ENCODE data around the gene USP54. TPM values are rescaled to one million over a fixed set of nuclear protein-coding genes. Genes with fewer than 3 reads are reported as not detected.

Gene USP54
- total RNA-seq, 2 donors from 2014 or later = 30.5 to 47.8 TPM

GRCh38 chr10:73551515-73551914 is 39.6 kb downstream of the USP54 start:
- intact Hi-C loops (cut with DNase I) = no loop called here
- DNase-seq = no peak

GRCh38 chr10:73545357-73545756 is 45.8 kb downstream of the USP54 start:
- intact Hi-C loops (cut with DNase I) = no loop called here
- DNase-seq = no peak
- ATAC-seq = no peak

More at GRCh38 chr10:73551515-73551914, 39.6 kb downstream of the USP54 start:
- ATAC-seq = no peak

- intact Hi-C loops (cut with DNase I) = no loop called here
- ATAC-seq (no peak), DNase-seq (no peak)
Observed at GRCh38 chr10:73537709-73538108, 53.4 kb downstream of the USP54 start.

DNA sequence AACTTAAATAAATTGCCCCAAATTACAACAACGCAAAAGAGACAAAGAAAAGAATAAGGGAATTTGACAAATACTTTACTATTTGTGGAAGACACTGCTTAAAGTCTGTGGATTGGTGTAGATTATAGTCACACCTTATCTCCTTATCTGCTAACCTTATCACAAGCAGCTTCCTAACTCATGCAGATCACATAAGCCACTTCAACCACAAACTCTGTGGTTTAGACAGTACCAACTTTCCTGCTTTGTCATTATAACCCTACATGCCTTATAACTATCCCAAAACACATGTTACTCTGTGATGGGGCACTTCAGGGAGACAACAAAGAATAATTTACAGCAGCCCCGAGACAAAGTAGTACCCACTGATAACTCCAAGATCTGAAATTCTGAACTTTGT is 53.9 kb downstream of the USP54 start:
- ATAC-seq = no peak
- no peak for DNase-seq
- intact Hi-C loops (cut with DNase I) = no loop called here

- intact Hi-C loops (cut with DNase I) = no loop called here
- DNase-seq (no peak), ATAC-seq (no peak)
Observed at GRCh38 chr10:73534857-73535256, 56.3 kb downstream of the USP54 start.

- ATAC-seq = peak; percentile 86 to 91
- no peak for DNase-seq
- intact Hi-C loops (cut with DNase I) = loop anchor here in 1 of 2 donors (1.0 to 10.0 kb wide), 2 partner anchors 115 to 196 kb away; no protein-coding TSS in a partner anchor
Observed at GRCh38 chr10:73529089-73529832, 61.9 kb downstream of the USP54 start.

DNA sequence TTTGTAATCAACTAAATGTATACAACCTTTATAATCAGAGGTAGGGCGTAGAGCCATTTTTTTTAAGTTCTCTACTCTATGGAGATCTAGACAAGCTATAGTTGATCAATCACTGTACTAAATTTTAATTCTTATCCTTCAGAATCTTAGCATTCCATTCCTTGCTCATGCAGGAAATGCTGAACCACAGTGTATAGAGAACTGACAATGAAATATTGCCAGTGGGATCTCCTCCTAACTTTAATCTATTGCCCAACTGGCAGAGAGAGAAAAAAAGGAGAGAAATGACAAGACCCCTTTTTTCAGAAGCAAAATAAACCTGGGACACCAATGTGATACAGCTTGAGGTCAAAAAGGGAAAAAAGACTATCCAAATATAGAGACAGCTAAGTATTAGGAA is 68.9 kb downstream of the USP54 start:
- intact Hi-C loops (cut with DNase I) = loop anchor here in 1 of 2 donors (10.0 kb wide), 1 partner anchor 203 kb away; no protein-coding TSS in a partner anchor
- no peak for DNase-seq
- ATAC-seq = no peak

- no peak for DNase-seq
- intact Hi-C loops (cut with DNase I) = no loop called here
- ATAC-seq = no peak
Observed at GRCh38 chr10:73519336-73519735, 71.8 kb downstream of the USP54 start.

- no peak for DNase-seq
- ATAC-seq = no peak
- intact Hi-C loops (cut with DNase I) = no loop called here
Observed at GRCh38 chr10:73517166-73517888, 73.8 kb downstream of the USP54 start.

GRCh38 chr10:73512207-73512743 is 78.9 kb downstream of the USP54 start:
- DNase-seq = no peak
- intact Hi-C loops (cut with DNase I) = no loop called here
- no peak for ATAC-seq

GRCh38 chr10:73509695-73510094 is 81.4 kb downstream of the USP54 start:
- ATAC-seq (no peak), DNase-seq (no peak)
- intact Hi-C loops (cut with DNase I) = no loop called here

- intact Hi-C loops (cut with DNase I) = no loop called here
- no peak for DNase-seq
- no peak for ATAC-seq
Observed at GRCh38 chr10:73506491-73506890, 84.7 kb downstream of the USP54 start.

DNA sequence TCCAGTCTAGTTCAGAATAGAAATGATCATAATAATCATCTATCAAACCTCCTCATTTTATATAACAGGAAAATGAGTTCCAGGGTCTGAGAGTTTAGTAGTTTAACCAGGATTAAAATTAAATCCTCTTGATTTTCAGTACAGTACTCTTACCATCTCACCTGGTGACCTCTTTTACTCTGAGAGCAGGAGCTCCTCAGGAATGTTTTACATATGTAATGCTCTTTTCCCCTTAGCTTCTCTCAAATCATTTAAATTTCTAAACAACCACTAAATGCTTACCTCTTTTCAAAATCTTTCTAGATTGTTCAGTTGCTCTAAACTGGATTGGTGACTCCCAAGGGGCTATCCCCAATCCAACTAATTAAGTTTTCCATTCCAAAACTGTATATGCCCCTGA is 85.1 kb downstream of the USP54 start:
- DNase-seq = no peak
- intact Hi-C loops (cut with DNase I) = no loop called here
- no peak for ATAC-seq

GRCh38 chr10:73503037-73503436 is 88.1 kb downstream of the USP54 start:
- ATAC-seq = no peak
- DNase-seq = no peak
- intact Hi-C loops (cut with DNase I) = no loop called here

DNA sequence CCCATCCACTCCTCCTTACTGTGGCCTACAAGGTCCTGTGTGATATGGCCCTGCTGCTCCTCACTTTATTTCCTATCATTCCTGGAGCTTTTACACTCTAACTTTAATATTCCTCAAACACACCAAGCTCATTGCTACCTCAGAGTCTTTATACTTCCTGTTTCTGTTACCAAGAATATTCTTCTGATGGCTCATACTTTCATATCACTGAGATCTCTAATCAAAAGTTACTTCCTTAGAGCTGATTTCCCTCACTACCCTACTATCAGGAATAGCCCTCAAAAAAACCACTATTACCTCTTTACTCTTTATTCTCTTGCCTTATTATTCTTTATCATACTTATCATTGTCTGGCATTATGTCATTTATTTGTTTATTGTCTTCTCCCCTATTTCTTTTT is 89.5 kb downstream of the USP54 start:
- no peak for DNase-seq
- intact Hi-C loops (cut with DNase I) = no loop called here
- no peak for ATAC-seq

GRCh38 chr10:73497623-73498022 is 93.5 kb downstream of the USP54 start:
- intact Hi-C loops (cut with DNase I) = no loop called here
- DNase-seq (no peak), ATAC-seq (no peak)

GRCh38 chr10:73495884-73496674 is 95.1 kb downstream of the USP54 start, which contains the start of gene PPP3CB:
TSS of gene PPP3CB (minus strand) at chr10:73496024. CDS start at chr10:73495889, 135 bp downstream.
- peak; percentile 94 to 96 for ATAC-seq
- peak; percentile 92 for DNase-seq
- intact Hi-C loops (cut with DNase I) = no loop called here

DNA sequence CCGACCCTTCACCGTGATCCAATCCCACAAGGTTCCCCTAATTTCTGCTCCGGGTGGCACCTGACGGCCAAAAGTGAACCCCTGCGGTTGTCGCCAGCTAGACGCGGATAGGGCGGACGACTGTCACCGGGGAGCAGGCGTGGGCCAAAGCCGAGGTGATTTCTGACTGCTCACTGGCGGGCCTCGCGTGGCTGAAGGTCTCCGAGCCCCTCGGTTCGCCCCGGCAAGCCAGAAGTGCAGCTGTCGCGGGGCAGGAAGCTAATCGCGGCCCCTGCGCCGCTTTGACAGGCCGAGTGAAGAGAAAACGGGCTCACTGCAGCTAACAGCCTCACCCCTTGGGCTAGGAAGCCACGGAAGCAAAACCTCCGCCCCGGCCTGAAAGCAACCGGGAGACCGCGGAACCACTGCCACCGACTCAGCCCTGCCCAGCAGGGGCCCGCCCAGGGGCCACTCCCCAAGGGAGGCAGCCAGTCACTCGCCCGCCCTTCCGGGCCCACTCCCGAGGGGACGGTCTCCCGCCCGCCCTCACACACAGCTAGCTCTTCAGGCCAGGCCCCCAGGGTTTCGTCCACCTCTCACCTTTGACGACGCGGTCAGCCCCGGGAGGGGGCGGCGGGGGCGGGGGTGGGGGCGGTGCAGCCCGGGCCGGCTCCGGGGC is 95.8 kb downstream of the USP54 start:
- peak; percentile 92 to 97 for ATAC-seq
- peak; percentile 92 for DNase-seq
- intact Hi-C loops (cut with DNase I) = no loop called here

GRCh38 chr10:73494877-73495225 is 96.3 kb downstream of the USP54 start:
- DNase-seq (no peak), ATAC-seq (no peak)
- intact Hi-C loops (cut with DNase I) = no loop called here

Measured in left cardiac atrium (tissue), 4 donors.